Suprapubic skin (tissue), 3 donors: ENCODE measurements around the gene FOXO3.

ENCODE experiments used
- POLR2A ChIP-seq, 2 donors: fragments of 450-650 bp; IDR thresholded peaks; one replicate each; pipeline ENCODE4 v1.6.1; 2017; ENCODE audit warnings: antibody characterized with exemption in 2 of 2, mild to moderate bottlenecking in 2 of 2, moderate library complexity in 2 of 2
- TF ChIP-seq, protein P1 (sequence below), 2 donors: fragments of 200-600 bp in 1 of 2; fragments of 450-650 bp in 1 of 2; sonication (generic) in 1 of 2; IDR thresholded peaks; one replicate each; pipeline ENCODE4 v1.5.1; 2016 to 2019; ENCODE audit warnings: antibody characterized with exemption in 2 of 2, mild to moderate bottlenecking in 1 of 2, moderate library complexity in 1 of 2

DNA sequence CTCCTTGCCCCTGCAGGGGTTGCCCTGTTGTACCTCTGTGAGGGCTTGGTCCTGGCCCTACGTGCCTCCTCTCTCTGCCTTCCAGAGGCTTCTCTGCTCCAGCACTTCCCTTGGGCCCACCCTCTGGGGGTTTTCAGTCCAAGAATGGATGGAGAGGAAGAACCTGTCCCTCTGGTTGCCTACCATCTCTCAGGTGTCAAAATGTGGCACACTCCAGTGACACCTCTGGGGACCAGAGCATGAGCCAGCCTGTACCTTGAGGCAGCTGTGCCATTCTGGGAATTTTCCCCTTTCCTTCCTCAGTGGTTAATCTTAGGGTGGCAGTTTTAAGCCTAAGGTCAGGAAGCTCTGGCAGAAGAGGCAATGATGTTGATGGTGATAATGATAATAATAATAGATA, 172.3 kb downstream of the FOXO3 start:
- no peak for TF ChIP-seq POLR2A (IDR thresholded peaks at IDR 0.05)
- TF ChIP-seq, protein P1, sequence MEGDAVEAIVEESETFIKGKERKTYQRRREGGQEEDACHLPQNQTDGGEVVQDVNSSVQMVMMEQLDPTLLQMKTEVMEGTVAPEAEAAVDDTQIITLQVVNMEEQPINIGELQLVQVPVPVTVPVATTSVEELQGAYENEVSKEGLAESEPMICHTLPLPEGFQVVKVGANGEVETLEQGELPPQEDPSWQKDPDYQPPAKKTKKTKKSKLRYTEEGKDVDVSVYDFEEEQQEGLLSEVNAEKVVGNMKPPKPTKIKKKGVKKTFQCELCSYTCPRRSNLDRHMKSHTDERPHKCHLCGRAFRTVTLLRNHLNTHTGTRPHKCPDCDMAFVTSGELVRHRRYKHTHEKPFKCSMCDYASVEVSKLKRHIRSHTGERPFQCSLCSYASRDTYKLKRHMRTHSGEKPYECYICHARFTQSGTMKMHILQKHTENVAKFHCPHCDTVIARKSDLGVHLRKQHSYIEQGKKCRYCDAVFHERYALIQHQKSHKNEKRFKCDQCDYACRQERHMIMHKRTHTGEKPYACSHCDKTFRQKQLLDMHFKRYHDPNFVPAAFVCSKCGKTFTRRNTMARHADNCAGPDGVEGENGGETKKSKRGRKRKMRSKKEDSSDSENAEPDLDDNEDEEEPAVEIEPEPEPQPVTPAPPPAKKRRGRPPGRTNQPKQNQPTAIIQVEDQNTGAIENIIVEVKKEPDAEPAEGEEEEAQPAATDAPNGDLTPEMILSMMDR (IDR thresholded peaks at IDR 0.05), result no peak
